GF-D8 (cell line): ENCODE measurements around the gene DTNB.
"Not testable (repeated sequence)": the region's sequence is repeated elsewhere in the genome, so short reads cannot be mapped to it uniquely, and the experiment has no call there.

ENCODE experiments used
- DNase-seq: peaks from one replicate; lab custom pipeline; 2025; lab: John Stamatoyannopoulos, UW

Gene DTNB

GRCh38 chr2:25418944-25419677 is 254.3 kb downstream of the DTNB start:
- DNase-seq: no peak

DNA sequence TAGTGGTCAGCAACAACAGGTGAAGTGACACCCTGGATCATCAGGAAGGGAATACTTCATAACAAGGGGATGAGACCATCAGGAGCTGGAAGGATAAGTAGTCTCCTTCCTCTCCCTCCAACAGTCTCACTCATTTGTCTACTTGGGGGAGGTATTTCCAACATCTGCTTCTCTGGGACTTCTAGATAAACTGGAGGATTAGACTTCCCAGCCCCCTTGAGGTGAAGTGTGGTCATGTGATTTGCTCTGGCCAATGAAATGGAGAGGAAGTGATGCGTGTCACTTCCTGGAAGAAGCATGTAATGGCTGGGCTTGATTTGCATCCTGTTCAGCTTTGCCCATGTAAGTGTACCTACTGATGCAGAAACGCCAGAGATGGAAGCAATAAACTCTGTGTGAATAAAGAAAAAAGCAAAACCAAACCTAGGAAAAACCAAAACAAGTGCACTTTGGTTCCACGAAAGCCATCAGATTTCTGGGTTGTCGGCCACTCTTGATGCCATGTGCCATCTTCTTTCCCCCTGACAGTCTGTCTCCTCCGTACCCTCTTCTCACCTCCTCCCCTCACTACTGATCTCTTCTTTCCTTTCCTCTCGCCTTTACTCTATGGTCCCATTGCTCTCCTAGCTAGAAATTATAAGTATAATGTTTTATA is 255.5 kb downstream of the DTNB start:
- DNase-seq: no peak

GRCh38 chr2:25416674-25417073 is 256.7 kb downstream of the DTNB start:
- no peak for DNase-seq

- DNase-seq: no peak
These were observed 258.6 kb downstream of the DTNB start for GRCh38 chr2:25414781-25415180.

GRCh38 chr2:25413409-25413808 is 260.0 kb downstream of the DTNB start:
- not testable (repeated sequence) for DNase-seq

GRCh38 chr2:25411753-25412152 is 261.6 kb downstream of the DTNB start:
- no peak for DNase-seq

DNA sequence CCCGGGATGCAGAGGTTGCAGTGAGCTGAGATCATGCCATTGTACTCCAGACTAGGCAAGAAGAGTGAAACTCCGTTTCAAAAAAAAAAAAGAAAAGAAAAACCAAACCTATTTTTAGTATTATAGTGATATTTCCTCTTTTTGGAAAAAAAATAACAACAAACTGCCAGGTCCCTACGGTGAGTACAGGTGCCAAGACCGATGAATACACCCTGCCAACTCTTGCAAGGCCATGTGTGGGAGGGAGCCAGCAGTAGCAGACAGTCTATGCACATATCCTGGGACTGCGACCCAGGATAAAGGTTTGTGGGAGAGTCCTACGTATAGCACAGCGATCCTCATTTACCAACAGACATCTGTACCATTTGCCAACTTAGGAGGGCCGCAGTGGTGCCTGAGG is 262.1 kb downstream of the DTNB start:
- no peak for DNase-seq

GRCh38 chr2:25410370-25410769 is 263.0 kb downstream of the DTNB start:
- DNase-seq: no peak

DNA sequence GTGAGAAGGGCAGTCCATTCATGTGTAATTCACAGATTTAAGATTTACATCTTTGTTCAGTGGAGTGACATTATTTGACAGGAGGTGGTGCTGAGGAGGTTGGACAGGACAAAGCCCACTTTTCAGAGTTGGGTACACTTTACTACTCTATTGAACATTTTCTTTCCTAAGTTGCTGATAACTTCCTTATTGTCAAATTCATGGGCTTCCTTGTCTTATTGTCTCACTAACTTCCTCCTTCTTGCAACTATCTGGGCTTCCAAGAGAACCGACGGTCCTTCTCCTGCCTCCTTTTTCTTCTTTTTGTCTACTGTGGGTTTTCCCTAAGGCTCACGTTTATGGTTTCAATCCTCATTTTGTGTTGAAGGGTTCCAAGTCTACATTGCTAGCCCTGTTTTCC is 263.9 kb downstream of the DTNB start:
- DNase-seq: no peak

- DNase-seq: no peak
These were observed 264.3 kb downstream of the DTNB start for GRCh38 chr2:25409044-25409443.

- DNase-seq: no peak
These were observed 267.6 kb downstream of the DTNB start for GRCh38 chr2:25405611-25406295.

- not testable (repeated sequence) for DNase-seq
These were observed 270.1 kb downstream of the DTNB start for GRCh38 chr2:25403120-25403760.

GRCh38 chr2:25402477-25402876 is 270.9 kb downstream of the DTNB start:
- DNase-seq: no peak

DNA sequence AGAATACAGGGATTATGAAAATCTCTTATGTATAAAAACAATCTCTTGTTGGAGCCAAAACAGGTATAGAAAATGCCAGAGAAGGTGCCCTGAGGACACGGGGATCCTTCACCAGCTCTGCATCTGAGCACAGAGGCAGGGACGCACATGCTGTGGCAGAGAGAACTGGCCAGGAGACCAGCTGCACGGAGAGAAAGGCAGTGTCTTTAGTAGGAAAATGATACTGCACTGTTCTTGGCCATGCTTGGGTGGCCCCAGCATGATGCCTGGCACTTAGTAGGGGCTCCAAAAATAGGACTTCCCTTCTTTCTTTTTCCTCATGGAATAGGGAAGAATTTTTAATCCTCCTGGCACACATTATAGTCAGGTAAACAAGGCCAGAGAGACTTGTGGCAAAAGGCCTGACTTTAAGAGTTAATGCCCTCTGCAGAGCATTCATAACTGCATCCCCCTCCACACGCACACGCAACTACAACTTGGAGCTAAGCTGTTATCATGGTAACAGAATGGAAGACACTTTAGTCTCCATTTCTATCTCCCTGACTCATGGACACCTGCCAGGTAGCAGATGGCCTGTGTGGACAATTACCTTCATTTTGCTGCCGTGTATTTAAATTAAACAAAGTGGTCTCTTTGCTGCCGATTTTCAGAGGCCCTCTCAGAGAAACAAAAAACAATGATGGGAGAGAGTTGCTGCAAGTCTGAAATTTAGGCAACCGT is 271.9 kb downstream of the DTNB start:
- DNase-seq: no peak

DNA sequence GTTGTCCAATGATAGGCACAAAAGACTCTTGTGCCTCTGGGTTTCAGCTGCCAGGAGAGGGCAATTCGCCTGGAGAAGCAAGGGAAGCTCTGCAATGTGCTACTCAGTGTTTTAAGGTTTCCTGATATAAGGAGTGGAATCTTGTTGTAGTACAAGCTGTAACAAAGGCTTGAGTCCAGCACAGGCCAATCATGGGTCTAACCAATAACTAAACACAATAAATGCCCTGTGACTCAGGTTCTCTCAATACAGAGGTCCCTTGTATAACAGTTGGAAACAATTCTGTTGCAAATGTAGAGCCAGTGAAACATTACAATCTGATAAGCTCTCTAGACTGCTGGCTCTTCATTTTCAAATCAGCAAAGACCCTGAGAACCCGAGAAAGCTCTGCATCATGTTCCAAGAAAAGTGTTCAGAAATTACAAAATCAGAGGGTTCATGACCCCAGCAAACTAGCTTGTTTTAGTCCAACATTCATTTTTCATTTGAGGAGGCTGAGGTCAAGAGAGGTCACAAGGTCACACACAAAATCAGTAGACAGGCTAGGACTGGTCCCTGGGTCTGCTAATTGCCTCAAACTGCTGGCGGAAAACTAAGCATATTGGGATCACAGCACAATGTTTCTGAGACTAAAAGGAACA is 272.7 kb downstream of the DTNB start:
- no peak for DNase-seq

- DNase-seq: no peak
These were observed 273.2 kb downstream of the DTNB start for GRCh38 chr2:25400169-25400568.

DNA sequence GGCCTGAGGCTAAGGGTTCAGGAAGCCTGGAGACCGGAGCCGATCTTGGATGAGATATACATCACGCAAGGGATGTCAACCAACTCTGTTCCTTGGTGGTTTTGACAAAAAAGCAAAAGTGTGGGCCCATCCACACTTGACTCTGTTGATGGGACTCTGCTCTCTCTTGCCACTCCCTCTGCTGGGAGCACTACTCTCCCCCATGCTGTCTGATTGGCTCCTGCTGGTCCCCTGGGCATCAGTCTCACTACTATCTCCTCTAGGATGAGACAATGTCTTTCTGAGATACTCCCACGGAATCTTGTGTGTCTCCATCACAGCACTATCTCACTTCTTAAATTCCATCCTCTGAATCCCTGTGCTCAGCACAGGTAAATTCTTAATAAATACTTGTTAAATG is 274.8 kb downstream of the DTNB start:
- no peak for DNase-seq

DNA sequence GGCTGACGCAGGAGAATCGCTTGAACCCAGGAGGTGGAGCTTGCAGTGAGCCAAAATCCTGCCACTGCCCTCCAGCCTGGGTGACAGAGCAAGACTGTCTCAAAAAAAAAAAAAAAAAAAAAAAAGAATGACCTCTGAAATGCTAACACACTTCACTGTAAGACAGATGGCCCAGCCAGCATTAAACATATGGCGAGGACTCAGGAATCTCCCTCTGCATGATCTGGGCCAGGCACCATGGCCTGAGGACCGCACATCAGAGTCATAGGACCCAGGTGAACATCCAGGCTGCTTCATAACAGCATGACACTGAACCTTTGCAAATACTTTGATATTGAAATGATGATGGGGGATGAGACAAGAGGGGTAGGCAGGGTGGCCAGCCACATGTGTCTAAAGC is 275.6 kb downstream of the DTNB start:
- DNase-seq: no peak

- DNase-seq: no peak
These were observed 284.2 kb downstream of the DTNB start for GRCh38 chr2:25389161-25389560.

GRCh38 chr2:25388491-25388890 is 284.9 kb downstream of the DTNB start:
- DNase-seq: no peak

DNA sequence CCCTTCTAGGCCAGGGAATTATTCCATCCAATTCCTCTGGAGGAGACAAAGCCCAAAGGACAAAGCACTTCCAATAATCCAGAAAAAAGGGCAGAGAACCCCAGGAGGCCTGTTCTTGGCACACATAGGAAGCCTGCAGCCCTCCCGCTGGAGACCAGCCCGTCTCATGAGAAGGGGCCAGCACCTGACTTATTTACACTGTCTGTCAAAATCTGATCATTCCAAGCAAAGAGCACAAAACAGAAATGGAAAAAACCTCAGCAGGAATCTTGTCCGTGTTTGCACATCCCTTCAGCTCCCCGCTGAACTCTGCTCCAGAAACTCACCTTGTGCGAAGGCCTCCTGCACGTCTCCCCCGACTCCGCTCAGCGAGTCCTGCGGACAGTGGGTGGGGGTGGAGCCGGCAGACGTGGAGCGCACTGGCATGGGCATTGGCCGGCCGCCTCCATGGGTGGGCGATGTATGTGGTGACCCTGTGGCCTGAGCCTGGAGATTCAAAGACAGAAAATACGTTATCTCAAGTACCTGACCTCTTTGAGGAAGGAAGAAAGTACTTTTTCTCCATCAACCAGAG is 285.4 kb downstream of the DTNB start:
- no peak for DNase-seq
